ENCODE results near the gene RBM39.
"Not testable (repeated sequence)": the region's sequence is repeated elsewhere in the genome, so short reads cannot be mapped to it uniquely, and the experiment has no call there.

RBM39 gene

DNA sequence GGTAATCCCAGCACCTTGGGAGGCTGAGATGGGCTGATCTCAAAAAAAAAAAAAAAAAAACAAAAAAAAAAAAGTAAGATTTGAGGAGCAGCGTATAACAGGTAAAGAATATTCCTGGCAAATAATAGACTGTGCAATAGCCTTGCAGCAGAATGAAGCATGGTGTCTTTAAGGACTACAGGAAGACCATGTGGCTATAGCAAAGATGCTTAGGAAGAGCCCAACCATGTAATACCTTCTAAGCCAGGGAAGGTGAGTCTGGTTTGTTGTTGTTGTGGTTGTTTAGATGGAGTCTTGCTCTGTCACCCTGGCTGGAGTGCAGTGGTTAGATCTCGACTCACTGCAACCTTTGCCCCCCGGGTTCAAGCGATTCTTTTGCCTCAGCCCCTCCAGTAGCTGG lies 14.3 kb upstream of the RBM39 start:
- DNase-seq (ENCODE audit: low read depth) = no peak

DNA sequence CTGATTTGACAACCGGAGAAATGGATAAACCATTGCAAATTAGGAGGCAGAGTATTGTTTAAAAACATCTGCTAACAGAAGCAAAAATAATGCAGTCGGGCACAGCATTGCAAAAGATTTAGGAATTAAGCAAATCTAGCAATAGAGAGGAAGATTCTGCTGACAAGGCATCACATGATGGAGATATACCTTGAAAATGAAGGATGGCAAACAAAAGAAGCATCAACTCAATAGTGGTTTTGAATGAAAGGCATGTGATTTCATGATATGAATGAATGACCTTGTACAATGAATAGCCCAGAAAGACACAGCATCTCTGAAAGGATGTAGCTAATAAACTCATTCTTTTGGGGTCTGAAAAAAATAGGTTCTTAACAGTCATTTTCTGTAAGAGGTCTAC lies 8.6 kb upstream of the RBM39 start:
- DNase-seq (ENCODE audit: low read depth) = no peak

DNA sequence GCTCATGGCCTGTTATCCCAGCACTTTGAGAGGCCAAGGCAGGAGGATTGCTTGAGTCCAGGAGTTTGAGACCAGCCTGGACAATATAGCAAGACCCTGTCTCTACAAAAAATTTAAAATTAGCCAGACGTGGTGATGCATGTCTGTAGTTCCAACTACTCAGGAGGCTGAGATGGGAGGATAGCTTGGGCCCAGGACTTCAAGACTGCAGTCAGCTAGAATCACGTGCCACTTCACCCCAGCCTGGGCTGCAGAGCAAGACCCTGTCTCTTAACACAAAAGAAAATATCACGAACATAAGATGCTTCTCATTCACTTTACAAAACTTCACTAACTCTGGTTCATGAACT lies 2.4 kb upstream of the RBM39 start:
- DNase-seq (ENCODE audit: low read depth) = not testable (repeated sequence)

DNA sequence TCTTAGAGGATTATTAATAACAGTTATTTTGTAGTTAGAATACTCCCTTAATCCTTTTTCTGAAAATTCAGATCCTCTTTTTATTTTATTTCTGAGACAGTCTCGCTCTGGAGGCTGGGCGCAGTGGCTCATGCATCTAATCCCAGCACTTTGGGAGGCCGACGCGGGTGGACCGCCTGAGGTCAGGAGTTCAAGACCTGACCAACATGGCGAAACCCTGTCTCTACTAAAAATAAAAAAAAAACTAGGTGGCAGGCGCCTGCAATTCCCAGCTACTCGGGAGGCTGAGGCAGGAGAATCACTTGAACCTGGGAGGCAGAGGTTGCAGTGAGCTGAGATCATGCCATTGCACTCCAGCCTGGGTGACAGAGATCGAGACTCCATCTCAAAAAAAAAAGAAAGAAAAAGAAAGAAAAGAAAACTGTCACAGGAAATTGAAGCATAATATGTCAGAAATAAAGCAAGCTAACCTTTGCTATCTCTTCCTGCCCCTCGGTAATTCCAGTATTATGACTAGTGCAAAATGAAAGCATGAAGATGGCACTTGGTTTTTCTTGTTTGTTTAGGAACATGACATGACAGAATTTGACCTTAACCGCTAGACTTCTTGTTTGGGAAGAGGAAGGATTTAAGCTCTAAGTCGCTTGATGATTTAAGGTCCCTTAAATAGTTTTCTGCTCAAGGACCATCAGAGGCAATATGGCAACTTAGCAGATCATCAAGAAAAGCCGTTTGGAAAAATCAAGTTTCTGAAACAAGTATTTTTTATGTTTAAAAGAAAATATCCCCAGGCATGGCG lies 1.8 kb upstream of the RBM39 start:
- no peak for DNase-seq (ENCODE audit: low read depth)

DNA sequence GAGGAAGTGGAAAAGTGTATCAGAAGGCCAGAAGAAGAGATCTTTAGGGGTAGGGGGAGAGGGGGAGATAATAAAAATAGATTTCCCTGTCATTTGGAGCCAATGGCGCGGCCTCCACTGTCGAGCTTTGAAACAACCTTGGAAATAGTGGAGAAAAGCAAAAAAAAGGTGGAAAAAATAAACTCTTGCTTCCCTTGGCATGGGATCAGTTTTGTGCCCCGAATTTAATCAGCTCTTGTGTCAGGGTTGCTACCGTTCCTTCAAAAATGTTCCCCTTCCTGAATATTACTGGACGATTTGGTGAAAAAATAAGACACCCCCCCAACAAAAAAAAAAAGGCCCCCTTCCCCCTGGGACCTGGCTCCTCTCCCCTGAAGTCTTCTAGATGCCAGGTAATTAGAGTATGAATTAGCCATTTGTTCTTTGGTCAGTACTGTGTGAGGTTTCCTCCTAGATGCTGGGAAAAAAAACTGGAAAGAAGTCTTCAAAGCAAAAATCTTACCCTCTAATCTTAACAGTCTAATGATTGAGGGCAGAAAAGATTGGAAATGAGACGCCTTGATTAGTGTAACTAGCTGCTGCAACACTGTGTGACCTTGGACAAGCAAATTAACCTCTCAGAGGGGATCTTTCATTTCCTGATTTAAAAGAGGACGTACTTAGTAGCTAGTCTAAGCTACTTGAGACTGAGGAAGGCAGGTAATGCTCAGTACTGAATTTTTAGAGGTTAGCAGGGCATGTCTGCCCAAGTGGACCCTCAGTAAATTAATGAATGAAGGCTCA lies 872 bp upstream of the RBM39 start:
- no peak for DNase-seq (ENCODE audit: low read depth)

DNA sequence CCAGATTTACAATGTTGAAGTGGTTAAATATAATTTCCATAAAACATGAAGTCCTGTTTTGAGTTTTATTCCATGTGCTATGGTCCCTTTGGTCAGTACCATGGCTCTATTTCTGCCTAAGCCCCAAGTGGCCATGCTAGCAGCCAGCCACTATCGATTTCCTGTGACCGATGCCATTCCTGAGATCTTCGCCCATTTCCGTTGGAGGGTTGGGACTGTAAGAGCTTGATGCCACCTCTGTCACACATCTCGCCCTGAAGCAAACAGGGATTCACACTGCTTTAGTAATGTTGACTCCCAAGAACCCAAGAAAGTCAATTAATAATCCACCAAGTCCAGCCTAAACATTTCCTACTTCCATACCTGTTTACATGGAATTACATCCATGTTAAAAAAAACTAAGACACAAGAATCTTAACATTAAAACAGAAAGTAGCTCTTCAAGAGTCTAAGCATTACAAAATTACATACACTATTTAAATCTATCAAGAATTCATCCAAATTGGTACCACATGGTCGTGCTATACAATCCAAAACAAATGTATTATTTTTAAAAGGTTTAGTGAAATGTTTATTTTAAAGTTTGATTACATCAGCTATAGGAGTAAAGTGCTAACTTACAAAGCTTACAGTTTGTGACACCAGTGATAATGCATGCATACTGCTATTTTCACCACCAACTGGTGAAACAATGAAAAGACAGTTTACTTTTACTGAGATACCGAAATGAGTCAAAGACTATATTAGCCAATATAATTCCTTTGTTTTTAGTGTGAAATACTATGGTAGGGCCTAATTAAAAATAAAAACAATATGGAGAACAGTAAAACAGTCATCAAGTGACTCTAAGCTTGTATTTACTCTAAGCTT lies 2.5 kb downstream of the RBM39 start:
- no peak for DNase-seq (ENCODE audit: low read depth)

DNA sequence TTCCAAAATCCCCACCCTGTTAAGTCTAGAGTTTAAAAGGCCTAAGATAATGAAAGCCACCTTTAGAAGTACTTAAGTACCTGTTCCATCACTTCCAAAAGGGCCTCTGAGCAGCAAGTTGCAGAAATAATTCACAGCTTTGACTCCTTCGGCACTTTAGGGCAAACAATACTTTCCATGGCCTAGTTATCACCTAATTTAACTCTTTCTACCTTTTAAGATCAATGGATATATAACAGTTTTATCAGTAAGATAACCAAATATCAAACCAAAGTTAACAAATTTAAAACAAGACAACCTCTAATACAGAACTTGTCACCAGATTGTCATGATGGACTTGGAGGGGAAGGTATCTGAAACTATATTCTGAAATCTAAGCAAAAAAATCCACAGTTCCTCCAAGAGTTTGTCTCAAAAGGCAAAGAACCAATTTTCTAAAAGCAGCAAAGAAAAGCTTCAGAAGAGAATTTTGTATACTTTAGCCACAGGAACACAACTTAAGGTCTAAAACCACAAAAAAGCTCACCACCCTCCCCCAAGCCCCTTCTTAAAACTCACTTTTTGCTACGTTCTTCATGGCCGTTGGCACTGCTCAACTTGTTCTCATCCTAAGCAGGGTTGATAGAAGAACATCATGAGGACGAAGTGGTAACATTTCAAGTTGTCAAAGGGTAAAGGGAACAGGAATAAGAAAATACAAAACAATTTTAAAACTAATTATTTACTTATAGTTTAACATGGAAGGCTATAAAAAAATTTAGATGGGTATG lies 3.5 kb downstream of the RBM39 start:
- DNase-seq (ENCODE audit: low read depth) = no peak

DNA sequence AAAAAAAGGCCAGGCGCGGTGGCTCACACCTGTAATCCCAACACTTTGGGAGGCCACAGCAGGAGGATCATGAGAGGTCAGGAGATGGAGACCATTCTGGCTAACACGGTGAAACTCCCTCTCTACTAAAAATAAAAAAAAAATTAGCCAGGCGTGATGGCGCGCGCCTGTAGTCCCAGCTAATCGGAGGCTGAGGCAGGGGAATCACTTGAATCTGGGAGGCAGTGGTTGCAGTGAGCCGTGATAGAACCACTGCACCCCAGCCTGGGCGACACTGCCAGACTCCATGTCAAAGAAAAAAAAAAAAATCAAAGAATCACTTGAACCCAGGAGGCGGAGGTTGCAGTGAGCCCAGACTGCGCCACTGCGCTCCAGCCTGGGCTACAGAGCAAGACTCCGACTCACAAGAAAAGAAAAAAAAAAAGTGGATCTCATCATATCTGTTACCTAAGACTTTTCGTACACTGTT lies 4.2 kb downstream of the RBM39 start:
- DNase-seq (ENCODE audit: low read depth) = no peak

DNA sequence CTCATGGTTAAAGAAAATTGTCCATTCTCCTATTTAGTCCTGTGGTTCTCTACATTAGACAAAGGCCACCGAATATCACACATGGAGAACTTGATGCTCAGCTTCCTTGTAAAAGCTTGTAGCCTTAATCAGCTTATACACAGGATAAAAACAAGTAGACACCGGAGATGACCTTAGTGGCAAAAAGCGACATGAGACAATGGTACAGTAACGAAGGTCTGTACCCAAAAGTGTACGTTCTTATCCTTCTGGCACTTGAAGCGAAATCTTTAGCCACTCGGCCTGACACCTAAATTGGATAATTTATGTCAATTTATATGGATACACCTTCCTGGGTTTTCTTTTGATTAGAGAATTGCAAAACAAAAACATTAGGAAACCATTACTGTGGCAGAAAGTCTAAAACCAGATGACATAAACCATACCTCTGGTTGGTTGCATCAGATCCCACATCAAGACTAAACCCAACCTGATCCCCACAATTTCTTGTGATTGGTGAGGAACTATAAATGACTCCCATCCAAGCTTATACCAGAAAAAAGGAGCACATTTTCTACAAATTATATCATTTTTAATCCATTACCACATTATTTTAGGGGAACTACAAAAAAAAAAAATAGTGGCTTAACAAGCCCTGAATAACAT lies 6.1 kb downstream of the RBM39 start:
- DNase-seq (ENCODE audit: low read depth) = no peak

DNA sequence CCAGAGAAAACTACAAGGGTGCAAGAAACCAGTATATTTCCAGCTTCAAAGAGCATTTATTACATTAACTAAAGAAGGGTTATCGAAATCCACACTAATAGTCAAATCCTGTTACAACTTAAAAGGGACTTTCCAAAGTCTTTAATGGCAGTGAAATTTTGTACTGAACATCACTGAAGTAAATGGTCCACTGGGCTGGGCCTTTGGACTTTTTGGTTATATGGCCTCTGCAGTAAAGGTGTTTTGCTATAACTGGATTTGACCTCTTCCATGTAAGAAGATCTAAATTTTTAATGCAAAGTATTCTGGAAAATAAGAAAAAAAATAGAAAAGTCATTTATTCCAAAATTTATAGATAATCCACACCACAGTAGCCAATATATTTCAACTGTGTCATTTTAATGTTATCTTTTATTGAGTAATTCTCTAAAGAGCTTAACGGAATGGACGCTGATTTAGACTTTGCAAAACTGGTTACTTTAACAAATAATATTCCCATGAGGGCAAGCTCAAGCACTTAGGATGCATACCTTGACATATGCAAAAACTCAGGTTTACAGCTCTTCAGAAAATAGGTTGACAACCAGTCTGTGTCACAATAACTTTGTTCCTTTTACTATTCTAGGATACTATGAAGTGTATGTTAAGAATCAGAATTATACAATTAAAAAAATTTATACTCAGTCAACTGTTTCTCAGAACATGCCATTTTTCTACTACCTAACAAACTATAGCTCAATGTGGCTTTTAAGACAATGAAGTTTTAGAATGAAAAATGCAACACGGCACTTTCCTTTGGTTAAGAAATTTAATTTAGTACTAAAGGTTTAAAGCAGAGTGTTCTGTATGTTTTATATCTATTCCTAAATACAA lies 7.0 kb downstream of the RBM39 start:
- no peak for DNase-seq (ENCODE audit: low read depth)

DNA sequence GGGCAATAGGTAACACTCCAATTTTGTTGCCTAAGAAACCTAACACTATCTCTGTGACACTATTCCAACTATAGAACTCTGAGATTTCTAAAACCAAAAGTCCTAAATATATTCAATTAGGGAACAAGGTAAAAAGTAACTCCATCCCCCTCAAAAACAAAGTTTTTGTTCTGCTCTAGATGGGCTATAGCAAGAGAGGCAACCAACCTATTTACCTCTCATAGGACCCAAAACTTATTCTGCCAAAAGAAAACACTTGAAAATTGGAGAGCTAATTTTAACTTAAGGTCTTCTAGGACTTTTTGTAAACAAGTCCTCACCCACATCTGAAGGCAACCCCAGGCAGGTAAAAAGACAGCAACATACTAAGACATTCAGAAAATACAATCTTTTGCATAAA lies 7.7 kb downstream of the RBM39 start:
- DNase-seq (ENCODE audit: low read depth) = no peak

DNA sequence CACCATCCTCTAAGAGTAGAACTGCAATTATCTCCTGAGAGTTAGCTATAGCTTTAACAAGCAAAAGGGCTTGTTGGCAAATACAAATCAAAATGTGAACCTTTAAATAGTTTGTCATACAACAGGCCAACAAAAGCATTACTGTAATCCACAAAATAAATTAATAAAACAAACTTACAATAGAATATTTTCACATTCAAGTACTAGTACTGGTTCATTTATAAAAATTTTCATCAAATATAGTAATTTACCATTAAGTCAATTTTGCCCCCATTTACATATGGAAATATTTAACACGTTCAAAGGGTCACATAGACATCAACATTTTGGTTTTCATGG lies 9.4 kb downstream of the RBM39 start:
- no peak for DNase-seq (ENCODE audit: low read depth)

DNA sequence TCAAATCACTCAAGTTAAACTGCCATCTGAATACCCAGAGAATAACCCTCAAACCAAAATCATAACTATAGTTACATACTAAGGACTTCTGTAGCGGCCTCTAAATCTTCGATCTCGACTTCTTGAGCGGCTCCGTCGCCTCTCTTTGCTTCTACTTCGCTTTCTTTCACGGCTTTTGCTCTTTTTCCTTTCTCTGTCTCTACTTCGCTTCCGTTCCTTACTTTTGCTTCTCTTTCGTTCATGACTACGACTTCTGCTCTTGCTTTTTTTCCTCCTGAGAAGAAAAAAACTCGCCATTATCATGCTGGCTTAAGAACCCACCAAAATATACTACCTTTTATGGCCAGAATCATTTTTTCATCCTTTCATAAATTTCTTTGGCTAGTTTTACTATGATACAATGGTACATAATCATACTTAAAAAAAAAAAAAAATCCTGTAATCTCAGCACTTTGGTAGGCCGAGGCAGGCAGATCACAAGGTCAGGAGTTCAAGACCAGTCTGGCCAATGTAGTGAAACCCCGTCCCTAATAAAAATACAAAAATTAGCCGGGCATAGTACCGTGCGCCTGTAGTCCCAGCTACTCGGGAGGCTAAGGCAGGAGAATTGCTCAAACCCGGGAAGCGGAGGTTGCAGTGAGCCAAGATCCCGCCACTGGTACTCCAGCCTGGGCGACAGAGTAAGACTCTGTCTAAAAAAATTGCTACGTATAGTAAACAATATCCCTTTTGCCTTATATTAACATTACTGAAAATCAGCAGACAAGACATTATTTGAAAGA lies 10.0 kb downstream of the RBM39 start:
- DNase-seq (ENCODE audit: low read depth) = no peak

DNA sequence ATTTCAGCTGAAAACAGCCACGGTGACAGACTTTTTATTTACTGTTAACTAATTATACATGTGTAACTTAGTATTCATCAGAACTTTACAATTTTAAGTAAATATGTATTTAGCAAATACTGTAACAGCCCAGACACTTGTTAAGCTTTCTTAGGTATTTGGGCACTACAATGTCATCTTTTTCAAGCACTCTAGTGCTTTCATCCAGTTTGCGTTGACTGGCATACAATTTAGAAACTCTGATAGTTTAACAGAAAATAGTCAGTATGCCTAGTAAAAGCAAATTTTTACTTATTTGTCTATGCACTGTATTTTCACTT lies 10.6 kb downstream of the RBM39 start:
- DNase-seq (ENCODE audit: low read depth) = no peak

DNA sequence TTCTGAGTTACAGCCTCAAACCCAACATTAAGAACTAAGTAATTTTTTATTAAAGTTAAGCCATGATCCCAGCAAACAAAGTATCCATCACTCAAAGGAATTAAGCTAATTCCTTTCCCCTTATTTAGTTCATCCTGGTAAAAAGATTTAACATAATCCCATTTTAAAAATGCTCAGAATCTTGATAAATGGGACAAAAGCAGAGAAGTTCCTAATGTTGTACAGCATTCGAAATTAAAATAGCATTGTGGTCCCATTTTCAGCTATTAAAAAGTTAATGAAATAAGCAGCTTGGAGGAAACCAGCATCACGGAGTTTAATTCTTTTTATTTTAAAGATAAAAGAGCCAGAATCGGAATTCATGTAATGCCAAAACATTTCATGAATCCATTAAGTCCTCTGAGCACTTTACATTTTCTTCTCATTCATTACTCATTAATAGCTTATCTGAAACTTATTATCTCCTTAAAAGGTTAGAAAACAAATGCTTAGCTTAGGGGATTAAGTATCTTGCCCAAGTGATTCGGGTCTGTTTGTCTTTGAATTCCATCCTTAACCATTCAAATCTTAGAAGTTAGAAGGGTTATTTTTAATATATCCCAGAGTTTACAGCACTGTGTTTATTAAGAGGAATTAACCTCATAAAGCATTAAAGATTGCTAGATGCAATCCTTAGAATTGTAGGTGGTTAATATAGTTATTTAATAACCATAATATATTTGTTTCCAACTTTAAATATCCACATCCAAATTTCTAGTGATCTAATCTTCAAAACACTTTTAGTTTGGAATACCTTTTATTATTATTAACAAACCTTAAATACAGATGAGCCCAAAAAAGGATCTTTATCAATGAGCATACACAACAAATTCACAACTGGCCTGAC lies 11.2 kb downstream of the RBM39 start:
- DNase-seq (ENCODE audit: low read depth) = no peak

DNA sequence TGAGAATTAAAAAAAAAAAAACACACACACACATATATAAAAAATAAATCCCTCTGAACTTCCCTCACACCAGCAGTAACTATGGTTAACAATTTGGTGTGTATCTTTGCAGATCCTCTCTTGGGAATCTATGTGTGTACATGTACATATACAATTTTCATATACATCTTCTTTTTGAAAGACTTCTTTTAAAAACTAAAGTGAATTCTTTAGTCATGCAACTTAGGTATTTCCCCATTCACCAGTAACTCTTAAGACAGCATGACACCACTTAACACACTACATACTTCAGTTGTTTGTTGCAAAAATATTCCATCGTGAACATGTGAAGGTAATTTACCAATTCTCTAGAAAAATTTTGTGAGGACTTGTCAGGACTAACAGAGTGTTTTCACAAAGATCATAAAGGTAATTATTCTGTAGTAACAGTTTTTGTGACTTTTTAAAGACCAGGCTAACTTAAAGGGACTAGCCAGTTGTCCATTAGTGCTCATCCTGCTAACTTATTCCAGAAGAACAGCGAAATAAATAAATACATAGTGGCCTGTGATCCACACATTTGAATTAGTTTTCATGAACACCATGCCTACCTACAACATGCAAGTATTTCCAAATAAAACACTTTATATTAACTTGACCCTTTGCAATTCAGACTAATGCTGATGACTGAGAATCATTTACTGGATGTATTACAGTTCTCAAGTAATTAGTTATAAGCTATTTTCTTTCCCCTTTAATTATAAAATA lies 12.1 kb downstream of the RBM39 start:
- DNase-seq (ENCODE audit: low read depth) = no peak

DNA sequence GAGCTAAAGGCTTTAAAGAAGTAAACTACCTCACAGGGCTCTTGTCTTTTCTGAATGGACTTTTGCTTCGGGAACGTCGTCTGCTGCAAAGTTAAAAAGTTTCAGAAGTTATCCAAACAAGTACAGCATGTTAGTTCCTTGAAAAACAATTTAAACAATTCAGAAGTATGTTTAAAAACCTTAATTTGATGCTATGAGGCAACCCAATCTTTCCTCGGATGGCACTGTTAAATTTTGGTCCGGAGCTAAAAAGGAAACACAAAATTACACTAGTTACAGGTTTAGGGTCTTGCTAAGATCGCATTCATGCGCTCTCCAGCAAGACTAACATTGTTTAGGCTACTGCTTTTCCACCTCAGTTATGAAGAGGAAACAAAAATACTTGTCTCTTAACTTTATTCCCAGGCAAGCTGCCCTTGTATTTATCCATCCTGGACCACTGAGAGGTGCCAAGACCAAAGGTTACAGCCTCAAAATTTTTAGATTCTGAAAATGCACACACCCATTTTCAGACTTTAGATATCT lies 12.7 kb downstream of the RBM39 start:
- DNase-seq (ENCODE audit: low read depth) = no peak
